ENCODE data around the gene PER3.

DNA sequence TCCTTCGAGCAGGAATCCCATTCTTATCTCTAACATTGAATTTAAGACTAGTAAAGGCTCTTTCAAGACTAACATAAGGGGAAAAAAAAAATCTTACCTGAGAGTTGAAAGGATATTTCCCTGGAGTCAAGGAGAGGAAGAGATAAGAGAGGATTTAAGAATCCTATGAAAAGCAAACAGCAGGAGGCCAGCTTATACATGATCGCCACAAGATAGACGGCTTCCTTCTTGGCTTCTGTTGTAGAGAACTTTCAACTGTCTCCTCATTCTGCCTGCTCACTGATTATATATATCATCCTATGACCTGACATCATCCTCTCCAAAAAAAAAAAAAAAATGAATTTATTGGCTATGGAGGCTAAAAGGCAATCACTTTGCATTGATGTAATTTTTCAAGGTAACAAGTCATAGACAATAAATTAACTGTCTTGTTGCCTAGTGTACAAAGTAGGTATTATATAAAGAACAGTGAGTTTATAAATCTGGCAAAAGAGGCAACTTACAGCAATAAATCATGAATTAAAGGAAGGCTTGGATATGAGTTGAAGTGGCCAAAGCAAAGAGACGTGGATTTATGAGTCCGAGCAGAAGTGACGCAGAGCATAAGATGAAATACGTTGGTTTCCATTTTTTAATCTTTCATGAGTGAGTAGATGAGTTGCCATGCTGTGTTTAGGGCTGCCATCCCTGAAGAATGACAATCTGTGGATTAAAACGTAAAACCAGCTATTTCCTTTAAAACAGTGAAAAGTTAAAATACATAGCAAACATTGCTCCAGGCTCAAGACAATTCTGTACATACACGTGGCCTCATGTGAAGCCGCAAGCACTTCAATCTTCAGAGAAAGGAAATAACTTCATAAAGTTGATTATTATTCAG, 69.0 kb downstream of the PER3 start, which contains the start of gene UTS2:
- TF ChIP-seq, protein P1, sequence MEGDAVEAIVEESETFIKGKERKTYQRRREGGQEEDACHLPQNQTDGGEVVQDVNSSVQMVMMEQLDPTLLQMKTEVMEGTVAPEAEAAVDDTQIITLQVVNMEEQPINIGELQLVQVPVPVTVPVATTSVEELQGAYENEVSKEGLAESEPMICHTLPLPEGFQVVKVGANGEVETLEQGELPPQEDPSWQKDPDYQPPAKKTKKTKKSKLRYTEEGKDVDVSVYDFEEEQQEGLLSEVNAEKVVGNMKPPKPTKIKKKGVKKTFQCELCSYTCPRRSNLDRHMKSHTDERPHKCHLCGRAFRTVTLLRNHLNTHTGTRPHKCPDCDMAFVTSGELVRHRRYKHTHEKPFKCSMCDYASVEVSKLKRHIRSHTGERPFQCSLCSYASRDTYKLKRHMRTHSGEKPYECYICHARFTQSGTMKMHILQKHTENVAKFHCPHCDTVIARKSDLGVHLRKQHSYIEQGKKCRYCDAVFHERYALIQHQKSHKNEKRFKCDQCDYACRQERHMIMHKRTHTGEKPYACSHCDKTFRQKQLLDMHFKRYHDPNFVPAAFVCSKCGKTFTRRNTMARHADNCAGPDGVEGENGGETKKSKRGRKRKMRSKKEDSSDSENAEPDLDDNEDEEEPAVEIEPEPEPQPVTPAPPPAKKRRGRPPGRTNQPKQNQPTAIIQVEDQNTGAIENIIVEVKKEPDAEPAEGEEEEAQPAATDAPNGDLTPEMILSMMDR (conservative IDR thresholded peaks at IDR 0.05; ENCODE audit: low read depth, low read length), result no peak
- TF ChIP-seq EZH2 (IDR thresholded peaks at IDR 0.05; ENCODE audit: low read length, unreplicated experiment) (no peak), EZH2phosphoT487 (IDR thresholded peaks at IDR 0.05; ENCODE audit: borderline replicate concordance, low read length) (no peak)

Data from PC-3 (cell line).